NCI-H2081 treated with DMSO at 0.1 percent for 48 hours (cell line): ENCODE results near the gene SHTN1.

Experiments
- DNase-seq: peaks from one replicate; lab custom pipeline; 2025; lab: John Stamatoyannopoulos, UW

SHTN1 gene

GRCh38 chr10:116833986-116834985 lies 170.7 kb downstream of the SHTN1 start:
- peak; percentile 2 for DNase-seq

- no peak for DNase-seq
These were observed 173.2 kb downstream of the SHTN1 start for GRCh38 chr10:116831790-116832189.
